COLO829 (cell line): ENCODE data around the gene SDE2.
"Not testable (repeated sequence)": the region's sequence is repeated elsewhere in the genome, so short reads cannot be mapped to it uniquely, and the experiment has no call there.

Experiments used
- DNase-seq: peaks from one replicate; pipeline ENCODE4 v3.0.0; 2012; ENCODE audit warnings: low spot score

The SDE2 gene

GRCh38 chr1:225975146-225975545, 24.0 kb downstream of the SDE2 start:
- DNase-seq, result not testable (repeated sequence)

- DNase-seq, result no peak
These were observed 24.7 kb downstream of the SDE2 start for GRCh38 chr1:225974454-225974853.

GRCh38 chr1:225973158-225973557, 26.0 kb downstream of the SDE2 start:
- DNase-seq, result no peak

DNA sequence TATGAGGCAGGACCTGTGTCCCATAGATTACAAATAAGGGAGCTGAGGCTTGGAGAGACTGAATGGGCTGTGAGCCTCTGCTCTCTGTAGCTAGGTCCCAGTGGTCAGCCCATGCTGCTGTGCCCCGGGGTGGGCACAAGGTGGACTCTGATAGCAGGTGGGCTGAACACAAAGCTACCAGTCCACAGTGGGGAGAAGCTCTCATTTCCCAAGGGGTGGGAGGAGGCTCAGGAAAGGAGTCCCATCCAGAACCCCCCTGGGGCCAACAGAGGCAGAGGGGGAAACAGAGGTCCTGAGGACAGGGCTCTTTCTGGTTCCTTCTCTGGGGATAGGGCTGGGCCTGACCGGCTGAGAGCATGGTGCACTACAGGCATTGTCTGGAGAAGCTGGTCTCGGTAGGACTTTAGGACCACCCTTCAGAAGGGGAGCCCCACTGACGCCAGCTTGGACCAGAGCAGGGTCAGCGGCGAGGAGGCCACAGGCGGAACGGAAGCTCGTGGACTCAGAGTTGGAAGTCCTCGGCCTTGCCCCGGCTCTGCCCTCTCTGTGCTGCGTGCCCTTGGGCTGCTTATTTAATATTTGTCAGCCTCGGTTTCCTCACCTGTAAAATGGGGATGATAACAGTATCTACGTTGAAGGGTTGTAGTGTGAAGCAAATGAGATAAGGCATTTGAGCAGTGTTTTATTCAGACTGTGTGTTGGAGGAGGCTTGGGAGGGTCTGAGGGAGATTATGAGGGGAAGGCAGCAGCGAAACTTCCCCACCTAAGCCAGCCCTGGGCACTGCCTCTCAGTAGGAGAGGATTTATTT, 26.6 kb downstream of the SDE2 start:
- no peak for DNase-seq

- DNase-seq, result not testable (repeated sequence)
These were observed 28.5 kb downstream of the SDE2 start for GRCh38 chr1:225970592-225971157.

- DNase-seq, result not testable (repeated sequence)
These were observed 29.4 kb downstream of the SDE2 start for GRCh38 chr1:225969751-225970150.

DNA sequence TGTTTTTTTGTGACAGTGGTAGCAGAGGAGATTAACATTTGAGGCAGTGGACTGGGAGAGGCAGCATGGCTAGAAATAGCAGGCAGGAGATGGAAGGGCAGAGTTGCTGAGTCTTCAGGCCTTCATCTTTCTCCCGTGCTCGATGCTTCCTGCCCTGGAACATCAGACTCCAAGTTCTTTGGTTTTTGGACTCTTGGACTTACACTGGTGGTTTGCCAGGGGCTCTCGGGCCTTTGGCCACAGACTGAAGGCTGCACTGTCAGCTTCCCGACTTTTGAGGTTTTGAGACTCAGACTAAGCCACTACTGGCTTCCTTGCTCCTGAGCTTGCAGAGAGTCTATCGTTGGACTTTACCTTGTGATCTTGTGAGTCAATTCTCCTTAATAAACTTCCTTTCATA, 33.9 kb downstream of the SDE2 start:
- DNase-seq, result no peak

- no peak for DNase-seq
These were observed 35.2 kb downstream of the SDE2 start for GRCh38 chr1:225963735-225964530.

DNA sequence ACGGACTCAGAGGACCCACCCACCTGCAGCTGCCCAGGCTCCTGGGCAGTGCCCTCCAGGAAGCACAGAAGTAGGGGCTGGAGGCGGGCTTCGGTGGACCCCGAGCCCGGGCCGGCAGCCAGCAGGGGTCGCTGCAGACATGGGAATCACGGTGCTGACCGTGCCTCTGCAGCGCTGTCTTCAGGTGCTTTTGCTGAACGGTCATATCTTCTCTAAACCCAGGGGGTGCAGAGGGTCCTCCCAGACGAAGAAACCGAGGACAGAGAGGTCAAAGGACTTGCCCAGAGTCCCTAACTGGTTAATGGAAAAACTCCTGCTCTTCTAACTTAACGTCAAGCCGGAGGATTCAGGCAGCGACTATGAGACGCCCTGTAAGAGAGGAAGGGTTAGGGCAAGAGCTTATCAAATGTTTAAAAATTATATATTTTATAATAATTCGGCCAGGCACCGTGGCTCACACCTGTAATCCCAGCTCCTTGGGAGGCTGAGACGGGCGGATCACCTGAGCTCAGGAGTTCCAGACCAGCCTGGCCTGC, 36.6 kb downstream of the SDE2 start:
- no peak for DNase-seq

GRCh38 chr1:225961659-225962439, 37.3 kb downstream of the SDE2 start:
- DNase-seq, result no peak

- DNase-seq, result no peak
These were observed 41.1 kb downstream of the SDE2 start for GRCh38 chr1:225958041-225958440.

- no peak for DNase-seq
These were observed 44.4 kb downstream of the SDE2 start for GRCh38 chr1:225954753-225955152.

DNA sequence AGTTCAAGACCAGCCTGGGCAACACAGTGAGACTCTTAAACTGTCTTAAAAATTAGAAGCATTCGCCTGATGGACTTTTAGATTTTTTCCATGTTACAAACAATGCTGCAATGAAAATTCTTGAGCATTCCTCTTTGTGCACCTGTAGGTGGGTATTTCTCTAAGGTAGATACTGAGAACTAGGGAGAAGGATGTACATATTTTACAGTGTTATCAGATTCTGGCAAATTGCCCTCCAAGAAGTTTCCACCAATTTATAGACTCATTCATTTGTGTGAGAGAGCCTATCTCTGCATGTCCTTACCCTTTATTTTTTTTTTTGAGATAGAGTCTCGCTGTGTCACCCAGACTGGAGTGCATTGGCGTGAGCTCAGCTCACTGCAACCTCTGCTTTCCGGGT, 45.8 kb downstream of the SDE2 start:
- no peak for DNase-seq

DNA sequence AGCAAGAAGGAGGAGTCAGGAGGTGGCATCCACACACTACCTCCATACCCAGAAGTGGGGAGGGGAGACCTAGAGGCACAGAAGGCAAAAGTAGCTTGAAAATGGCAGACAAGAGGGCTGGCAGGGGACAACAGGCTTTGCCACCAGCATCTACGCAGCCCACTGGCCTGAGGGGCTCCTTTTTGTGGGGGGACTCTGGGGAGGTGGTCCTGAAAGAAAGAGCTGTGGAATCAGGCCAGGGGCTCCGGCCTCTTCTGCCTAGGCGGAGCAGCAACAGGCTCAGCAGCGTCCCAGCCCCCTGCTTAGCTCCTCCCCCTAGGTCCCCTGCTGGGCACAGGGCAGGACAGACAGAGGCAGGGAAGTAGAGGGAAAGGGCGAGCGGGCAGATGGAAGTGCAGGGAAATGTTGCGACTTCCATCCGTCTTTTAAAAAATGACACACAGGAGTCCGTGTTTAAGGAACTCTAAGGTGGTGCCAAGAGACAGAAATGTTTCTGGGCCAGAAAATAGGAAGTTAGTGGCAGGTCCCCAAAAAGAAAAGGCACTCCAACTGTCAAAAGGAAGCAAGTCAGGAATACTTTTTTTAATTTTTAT, 48.1 kb downstream of the SDE2 start:
- DNase-seq, result no peak

DNA sequence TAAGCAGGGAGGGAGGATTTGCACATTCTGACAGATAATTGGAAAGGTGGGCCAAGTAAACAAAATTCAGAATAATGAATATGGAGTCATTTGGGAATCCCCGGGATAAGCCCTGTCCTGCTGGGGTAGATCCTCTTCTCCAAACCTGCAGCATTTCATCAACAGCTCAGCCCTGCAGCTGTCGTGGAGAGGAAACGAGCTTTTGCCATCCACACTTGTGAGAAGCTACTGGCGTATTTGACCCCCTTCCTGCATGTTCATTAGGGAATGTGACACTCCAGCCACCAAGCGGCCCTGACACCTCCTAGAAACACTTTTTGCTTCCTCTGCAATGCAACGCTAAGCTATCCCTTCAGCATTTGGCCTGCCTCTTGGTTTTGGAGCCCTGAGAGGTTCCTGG, 50.1 kb downstream of the SDE2 start:
- DNase-seq, result no peak

GRCh38 chr1:225946803-225947202, 52.3 kb downstream of the SDE2 start:
- DNase-seq, result no peak

DNA sequence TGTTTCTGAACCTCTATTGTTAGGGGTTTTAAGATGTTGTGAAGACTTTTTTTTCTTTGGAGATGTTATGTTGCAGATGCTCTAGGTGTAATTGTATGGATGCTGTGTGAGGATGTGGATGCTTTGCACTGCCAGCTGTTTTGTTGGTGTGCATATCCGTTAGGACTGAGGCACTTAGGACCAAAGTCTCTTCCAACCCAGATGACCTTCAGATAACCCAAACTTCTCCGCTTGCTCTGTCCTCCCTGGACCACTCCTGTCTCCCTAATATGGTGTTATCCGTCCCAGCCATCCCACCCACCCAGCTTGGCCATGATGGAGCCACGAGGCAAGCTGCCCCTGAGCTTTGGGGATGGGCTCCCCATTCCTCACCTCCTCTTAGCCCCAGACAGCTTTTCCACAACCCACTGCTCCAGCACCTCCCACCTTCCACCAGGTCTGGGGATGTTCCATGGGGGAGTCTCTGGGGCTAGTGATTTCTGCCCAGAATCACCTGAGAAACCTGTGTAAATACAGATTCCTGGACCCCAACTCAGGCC, 53.0 kb downstream of the SDE2 start:
- DNase-seq, result no peak

DNA sequence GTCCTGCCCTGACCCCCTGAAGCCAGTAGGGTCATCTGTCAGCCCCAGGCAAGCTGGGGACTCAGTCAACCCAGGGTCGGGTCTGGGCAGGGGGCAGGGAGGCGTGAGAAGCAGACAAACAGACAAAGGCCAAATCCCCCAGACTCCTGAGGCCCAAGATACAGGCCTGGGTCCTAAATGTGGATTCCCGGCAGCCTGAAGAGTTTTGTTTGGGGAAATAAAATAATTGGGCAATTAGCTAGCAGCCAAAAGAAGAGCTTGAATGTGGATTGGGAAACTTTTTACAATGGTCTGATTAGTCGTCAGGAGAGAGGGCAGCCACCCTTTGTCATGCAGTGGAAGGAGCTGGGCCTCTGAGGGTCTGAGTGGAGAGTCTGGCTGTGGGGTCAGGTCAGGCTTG, 53.6 kb downstream of the SDE2 start:
- no peak for DNase-seq

DNA sequence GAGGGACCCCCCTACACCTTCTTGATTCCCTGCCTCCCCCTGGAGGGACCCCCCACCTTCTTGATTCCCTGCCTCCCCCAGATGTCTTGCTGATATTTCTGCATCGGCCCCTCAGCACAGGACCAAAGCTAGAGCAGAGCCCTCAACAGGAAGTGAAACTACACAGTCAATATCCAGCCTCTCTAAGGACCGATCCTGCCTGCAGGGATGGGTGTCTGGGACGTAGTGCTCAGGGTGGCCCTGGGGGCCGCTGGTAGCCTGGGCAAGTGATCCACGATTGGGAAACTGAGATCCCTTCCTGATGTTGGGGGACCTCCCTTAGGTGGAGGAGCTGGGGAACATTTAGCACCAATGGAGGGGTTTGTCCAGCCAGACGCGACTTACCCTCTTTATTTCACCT, 54.2 kb downstream of the SDE2 start:
- no peak for DNase-seq

GRCh38 chr1:225944387-225944786, 54.8 kb downstream of the SDE2 start:
- no peak for DNase-seq

DNA sequence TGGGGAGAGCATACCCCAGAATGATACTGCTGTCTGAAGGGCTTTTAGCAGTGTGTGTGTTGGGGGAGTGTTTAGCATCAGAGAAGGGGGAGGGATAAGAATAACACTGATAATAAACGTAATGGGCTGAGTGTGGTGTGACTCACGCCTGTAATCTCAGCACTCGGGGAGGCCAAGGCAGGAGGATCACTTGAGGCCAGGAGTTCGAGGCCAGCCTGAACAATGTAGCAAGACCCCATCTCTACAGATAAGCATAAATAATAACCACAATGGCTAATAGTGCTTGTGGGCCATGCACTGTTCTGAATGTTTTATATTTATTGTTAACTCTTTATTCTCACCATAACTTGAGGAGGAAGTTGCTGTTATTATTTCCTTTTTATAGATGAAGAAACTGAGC, 55.6 kb downstream of the SDE2 start:
- DNase-seq, result no peak
